GM20000 (cell line): ENCODE data around the gene MAP3K6.

Experiments
- DNase-seq: peaks from one replicate; pipeline ENCODE4 v3.0.0; 2012; ENCODE audit warnings: low spot score
- TF ChIP-seq, protein P1 (sequence below): IDR thresholded peaks from 2 replicates; pipeline ENCODE4 v1.5.1; 2012; ENCODE audit warnings: mild to moderate bottlenecking, control low read depth; ENCODE audit errors: extremely low read depth, missing control alignments

The MAP3K6 gene

DNA sequence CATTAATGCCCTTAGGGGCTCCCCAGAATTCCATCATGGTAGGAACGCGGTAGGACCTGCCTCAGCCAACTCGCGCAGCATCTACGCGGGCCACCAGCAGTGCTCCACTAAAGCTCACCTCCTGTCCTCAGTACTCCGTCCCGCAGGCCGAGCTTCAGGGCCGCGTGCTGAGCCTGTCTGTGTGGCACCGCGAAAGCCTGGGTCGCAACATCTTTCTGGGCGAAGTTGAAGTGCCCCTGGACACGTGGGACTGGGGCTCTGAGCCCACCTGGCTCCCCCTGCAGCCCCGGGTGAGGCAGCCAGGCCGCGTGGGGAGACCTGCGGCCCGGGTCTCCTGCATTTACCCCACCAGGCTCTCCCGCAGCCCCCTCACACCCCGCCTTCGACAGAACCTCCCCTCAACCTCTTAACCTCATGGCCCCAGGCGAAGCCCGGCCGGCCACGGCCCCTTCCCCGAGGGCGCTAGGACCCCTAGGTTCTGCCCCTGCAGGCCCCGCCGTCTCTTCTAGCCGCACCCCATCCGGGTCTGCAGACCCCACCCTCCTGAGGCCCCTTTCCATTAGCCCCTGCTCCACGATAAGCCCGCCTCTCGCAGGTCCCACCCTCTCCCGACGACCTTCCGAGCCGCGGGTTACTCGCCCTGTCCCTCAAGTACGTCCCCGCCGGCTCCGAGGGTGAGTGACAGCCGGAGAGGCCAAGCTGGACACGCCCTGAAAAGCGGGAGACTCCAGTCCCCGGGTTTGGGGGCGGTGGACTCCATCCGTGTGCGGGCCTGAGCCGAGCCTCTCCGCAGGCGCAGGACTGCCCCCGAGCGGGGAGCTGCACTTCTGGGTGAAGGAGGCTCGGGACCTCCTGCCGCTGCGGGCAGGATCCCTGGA lies 15.9 kb downstream of the MAP3K6 start:
- TF ChIP-seq, protein P1, sequence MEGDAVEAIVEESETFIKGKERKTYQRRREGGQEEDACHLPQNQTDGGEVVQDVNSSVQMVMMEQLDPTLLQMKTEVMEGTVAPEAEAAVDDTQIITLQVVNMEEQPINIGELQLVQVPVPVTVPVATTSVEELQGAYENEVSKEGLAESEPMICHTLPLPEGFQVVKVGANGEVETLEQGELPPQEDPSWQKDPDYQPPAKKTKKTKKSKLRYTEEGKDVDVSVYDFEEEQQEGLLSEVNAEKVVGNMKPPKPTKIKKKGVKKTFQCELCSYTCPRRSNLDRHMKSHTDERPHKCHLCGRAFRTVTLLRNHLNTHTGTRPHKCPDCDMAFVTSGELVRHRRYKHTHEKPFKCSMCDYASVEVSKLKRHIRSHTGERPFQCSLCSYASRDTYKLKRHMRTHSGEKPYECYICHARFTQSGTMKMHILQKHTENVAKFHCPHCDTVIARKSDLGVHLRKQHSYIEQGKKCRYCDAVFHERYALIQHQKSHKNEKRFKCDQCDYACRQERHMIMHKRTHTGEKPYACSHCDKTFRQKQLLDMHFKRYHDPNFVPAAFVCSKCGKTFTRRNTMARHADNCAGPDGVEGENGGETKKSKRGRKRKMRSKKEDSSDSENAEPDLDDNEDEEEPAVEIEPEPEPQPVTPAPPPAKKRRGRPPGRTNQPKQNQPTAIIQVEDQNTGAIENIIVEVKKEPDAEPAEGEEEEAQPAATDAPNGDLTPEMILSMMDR: no peak
- DNase-seq: no peak

DNA sequence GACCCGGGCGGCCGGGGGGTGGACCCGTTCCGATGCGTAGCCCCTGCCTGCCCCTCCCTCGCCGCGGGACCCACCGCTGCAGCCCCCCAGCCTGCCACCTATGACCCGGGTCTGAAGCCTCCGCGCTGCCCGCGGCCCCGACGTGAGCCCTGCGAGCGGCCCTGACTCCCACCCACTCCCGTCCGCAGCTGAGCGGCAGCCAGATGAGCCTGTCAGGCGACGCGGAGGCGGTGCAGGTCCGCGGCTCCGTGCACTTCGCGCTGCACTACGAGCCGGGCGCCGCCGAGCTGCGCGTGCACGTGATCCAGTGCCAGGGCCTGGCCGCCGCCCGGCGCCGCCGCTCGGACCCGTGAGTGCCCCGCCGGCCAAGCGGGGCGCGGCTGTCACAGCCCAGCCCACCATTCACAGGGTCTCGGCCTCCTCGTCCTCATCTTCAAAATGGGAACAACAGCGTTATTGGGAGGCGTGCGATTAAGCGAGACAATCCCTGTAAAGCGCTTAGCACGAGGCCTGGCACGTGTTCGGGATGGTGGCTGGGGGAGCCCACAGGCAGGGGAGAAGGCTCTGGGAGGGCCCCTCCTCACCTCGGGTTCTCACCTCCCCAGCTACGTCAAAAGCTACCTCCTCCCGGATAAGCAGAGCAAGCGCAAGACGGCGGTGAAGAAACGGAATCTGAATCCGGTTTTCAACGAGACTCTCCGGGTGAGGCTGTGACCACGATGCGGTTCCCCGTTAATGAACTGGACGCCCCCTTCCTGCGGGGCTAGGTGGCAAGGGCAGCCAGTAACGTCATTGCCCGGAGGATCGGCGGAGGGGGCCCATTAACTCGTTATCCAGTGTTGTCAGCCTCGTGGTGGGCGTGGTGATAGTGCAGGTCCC lies 16.7 kb downstream of the MAP3K6 start:
- TF ChIP-seq, protein P1: no peak
- DNase-seq: no peak

DNA sequence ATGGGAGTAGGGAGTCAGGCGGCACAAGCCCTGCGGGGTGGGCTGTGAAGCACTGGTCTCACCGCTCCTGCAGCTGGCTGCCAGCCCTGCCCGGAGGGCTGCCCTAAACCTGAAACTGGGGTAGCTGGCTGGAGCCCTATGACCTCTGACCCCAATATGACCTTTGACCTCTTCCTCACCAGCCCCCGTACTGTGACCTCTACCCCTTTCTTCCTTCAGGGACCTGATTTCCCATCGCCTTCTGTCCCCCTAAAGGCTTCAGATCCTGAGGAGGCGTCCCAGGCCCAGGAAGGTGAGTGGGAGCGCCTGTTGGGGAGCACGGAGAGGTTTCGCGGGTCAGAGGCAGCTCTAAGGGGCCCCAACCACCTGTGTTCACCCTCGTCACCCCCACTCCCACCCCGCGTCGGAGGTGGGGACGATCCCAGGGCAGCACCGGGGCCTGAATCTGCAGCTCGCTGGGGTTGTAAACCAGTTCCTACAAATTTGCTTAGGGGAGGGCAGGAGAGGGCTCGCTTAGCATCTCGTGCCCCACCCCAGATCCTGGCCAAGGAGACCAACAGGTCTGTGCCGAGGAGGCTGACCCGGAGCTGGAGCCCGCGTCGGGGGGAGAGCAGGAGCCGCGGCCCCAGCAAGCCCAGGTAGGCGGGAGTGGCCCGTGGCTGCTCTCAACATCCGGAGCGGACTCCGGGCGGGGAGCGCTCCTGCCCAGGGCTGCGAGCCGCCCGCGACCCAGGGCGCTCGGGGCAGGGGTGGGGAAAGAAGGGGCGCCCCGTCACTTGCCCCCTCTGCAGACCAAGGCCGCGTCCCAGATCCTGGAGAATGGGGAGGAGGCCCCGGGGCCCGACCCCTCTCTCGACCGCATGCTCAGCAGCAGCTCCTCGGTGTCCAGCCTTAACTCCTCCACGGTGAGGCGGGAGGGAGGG lies 17.6 kb downstream of the MAP3K6 start:
- TF ChIP-seq, protein P1: no peak
- no peak for DNase-seq

DNA sequence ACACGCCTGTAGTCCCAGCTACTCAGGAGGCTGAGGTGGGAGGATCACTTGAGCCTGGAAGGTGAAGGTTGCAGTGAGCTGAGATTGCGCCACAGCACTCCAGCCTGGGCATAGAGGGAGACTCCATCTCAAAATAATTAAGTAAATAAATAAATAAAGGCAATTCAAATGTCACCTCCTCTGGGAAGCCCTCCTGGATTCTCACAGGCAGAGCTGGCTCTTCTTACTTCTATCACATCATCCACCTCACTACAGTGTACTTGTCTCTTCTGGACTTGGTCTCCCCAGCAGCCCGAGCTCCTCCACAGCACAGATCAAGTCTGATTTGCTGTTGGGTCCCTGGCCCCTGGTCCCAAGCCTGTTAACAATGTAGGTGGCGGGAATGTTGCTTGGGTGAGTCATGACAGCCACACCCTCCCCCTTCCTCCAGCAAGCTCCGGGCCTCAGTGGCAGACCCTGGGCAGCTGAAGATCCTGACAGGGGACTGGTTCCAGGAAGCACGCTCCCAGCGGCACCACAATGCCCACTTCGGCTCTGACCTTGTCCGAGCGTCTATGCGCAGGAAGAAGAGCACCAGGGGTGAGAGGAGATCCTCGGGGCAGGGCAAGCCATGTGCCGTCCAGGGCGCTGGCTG lies 19.7 kb downstream of the MAP3K6 start:
- no peak for DNase-seq
- TF ChIP-seq, protein P1: no peak

DNA sequence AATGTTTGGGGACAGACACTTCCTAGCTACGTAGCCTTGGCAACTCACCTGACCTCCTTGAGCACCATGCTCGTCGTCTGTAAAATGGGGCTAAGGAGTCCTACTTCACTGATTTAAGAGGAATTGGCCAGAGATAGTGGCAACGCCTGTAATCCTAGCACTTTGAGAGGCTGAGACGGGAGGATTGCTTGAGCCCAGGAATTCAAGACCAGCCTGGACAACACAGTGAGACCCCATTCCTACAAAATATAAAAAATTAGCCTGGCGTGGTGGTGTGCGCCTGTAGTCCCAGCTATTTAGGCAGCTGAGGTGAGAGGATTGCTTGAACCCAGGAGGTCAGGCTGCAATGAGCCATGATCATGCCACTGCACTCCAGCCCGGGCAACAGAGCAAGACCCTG lies 20.4 kb downstream of the MAP3K6 start:
- no peak for DNase-seq
- TF ChIP-seq, protein P1: no peak

DNA sequence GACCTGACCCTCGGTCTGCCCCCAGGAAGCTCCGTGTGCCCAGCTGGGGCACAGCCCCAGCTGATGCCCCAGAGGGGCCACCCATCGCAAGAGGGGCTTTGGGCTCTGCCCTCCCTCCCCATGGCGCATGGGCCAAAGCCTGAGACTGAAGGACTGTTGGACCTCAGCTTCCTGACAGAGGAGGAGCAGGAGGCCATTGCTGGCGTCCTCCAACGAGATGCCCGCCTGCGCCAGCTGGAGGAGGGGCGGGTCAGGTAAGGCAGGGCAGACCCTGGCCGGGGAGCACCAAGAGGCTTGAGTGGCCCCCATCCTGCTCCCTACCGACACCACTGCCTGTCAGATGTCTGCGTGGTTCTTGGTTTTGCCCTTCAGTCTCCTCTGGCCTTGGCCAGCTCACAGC lies 21.5 kb downstream of the MAP3K6 start:
- DNase-seq: no peak
- TF ChIP-seq, protein P1: no peak
